SH-SY5Y (cell line): ENCODE results near the gene PITPNM3.

Experiments used
- GATA2 ChIP-seq: IDR thresholded peaks from 2 replicates; pipeline ENCODE4 v1.6.1; 2011; ENCODE audit warnings: mild to moderate bottlenecking, low read depth, low read length
- GATA3 ChIP-seq: IDR thresholded peaks from 2 replicates; pipeline ENCODE4 v1.6.1; 2011; ENCODE audit warnings: low read depth, mild to moderate bottlenecking, low read length, moderate library complexity

DNA sequence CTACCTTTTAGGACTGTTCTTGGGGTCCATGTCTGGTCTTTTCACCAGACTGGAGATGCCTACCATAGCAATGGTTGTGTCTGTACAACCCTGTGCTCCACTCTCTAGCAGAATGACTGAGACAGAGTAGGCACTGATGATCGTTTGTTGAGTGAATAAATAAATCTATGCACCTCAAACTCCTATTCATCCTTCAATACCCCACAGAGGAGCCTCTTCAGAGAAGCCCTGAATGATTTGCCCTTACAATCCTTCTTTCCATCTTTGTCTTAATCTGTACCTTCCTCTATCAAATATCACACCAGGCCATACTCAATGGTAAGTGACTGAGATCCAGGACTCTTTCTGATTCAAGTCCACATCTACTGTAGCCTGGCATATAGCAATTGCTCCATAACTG, 88.8 kb downstream of the PITPNM3 start:
- TF ChIP-seq GATA3 (no peak), GATA2 (no peak)
